GM19467 (cell line): ENCODE results near the gene LTA.
A peak's percentile ranks its signal among the peaks of the same experiment; 100 is the strongest.

Experiments used
- ATAC-seq: cut with Tn5 transposase; IDR thresholded peaks from one replicate; pipeline ENCODE4 v1.9.1; 2021; ENCODE audit warnings: mild to moderate bottlenecking, moderate library complexity; ENCODE audit not compliant: unreplicated experiment

Gene LTA

GRCh38 chr6:31572041-31572911 is at the start of gene LTA:
TSS of gene LTA (plus strand) at chr6:31572289. CDS start at chr6:31572743, 454 bp downstream.
- peak; percentile 30 for ATAC-seq

GRCh38 chr6:31525553-31525931 is 46.5 kb upstream of the LTA start:
- ATAC-seq, result no peak

- no peak for ATAC-seq
Observed at GRCh38 chr6:31525932-31526591, 46.0 kb upstream of the LTA start.

- no peak for ATAC-seq
Observed at GRCh38 chr6:31528307-31528777, 43.7 kb upstream of the LTA start.

GRCh38 chr6:31528821-31529328 is 43.2 kb upstream of the LTA start, which contains the start of gene MCCD1:
TSS of gene MCCD1 (plus strand) at chr6:31528962. CDS start at chr6:31529015, 53 bp downstream.
- no peak for ATAC-seq

- ATAC-seq, result no peak
Observed at GRCh38 chr6:31529329-31530150, 42.5 kb upstream of the LTA start.

- ATAC-seq, result no peak
Observed at GRCh38 chr6:31530659-31531058, 41.4 kb upstream of the LTA start.

- no peak for ATAC-seq
Observed at GRCh38 chr6:31531162-31531561, 40.9 kb upstream of the LTA start.

- ATAC-seq, result no peak
Observed at GRCh38 chr6:31531771-31532643, 40.1 kb upstream of the LTA start.

- no peak for ATAC-seq
Observed at GRCh38 chr6:31532644-31533454, 39.2 kb upstream of the LTA start.

- no peak for ATAC-seq
Observed at GRCh38 chr6:31533455-31533841, 38.6 kb upstream of the LTA start.

GRCh38 chr6:31534011-31534410 is 38.1 kb upstream of the LTA start:
- no peak for ATAC-seq

GRCh38 chr6:31534521-31535040 is 37.5 kb upstream of the LTA start:
- no peak for ATAC-seq

GRCh38 chr6:31535538-31536324 is 36.4 kb upstream of the LTA start:
- ATAC-seq, result no peak

GRCh38 chr6:31538805-31539400 is 33.2 kb upstream of the LTA start:
- no peak for ATAC-seq

GRCh38 chr6:31540640-31541039 is 31.4 kb upstream of the LTA start:
- no peak for ATAC-seq

- ATAC-seq, result peak; percentile 4
Observed at GRCh38 chr6:31541059-31541657, 30.9 kb upstream of the LTA start.
